NCI-H2171 (cell line): ENCODE data around the gene IGHMBP2.

Experiments
- DNase-seq: peaks from one replicate; lab custom pipeline; 2025; lab: John Stamatoyannopoulos, UW

IGHMBP2 gene

GRCh38 chr11:68928136-68928880, 24.6 kb downstream of the IGHMBP2 start:
- DNase-seq: no peak

GRCh38 chr11:68929135-68929534, 25.4 kb downstream of the IGHMBP2 start:
- DNase-seq: no peak

- no peak for DNase-seq
Measured at GRCh38 chr11:68929706-68930570, 26.2 kb downstream of the IGHMBP2 start.

GRCh38 chr11:68930991-68931855, 27.5 kb downstream of the IGHMBP2 start:
- no peak for DNase-seq

- DNase-seq: no peak
Measured at GRCh38 chr11:68931911-68932310, 28.2 kb downstream of the IGHMBP2 start.

GRCh38 chr11:68932358-68932757, 28.7 kb downstream of the IGHMBP2 start:
- no peak for DNase-seq

- no peak for DNase-seq
Measured at GRCh38 chr11:68932933-68933577, 29.4 kb downstream of the IGHMBP2 start.

GRCh38 chr11:68933605-68934320, 30.1 kb downstream of the IGHMBP2 start:
- no peak for DNase-seq

- DNase-seq: no peak
Measured at GRCh38 chr11:68934321-68934645, 30.6 kb downstream of the IGHMBP2 start.

GRCh38 chr11:68934666-68935065, 31.0 kb downstream of the IGHMBP2 start:
- no peak for DNase-seq

GRCh38 chr11:68935066-68935465, 31.4 kb downstream of the IGHMBP2 start:
- no peak for DNase-seq

- no peak for DNase-seq
Measured at GRCh38 chr11:68935516-68936357, 32.0 kb downstream of the IGHMBP2 start.

- no peak for DNase-seq
Measured at GRCh38 chr11:68936358-68936636, 32.6 kb downstream of the IGHMBP2 start.

- no peak for DNase-seq
Measured at GRCh38 chr11:68936676-68937620, 33.3 kb downstream of the IGHMBP2 start.

GRCh38 chr11:68938088-68938487, 34.4 kb downstream of the IGHMBP2 start:
- no peak for DNase-seq

GRCh38 chr11:68938816-68939582, 35.3 kb downstream of the IGHMBP2 start:
- no peak for DNase-seq

GRCh38 chr11:68939583-68940555, 36.2 kb downstream of the IGHMBP2 start:
- no peak for DNase-seq
